ENCODE measurements around the gene HPDL.

DNA sequence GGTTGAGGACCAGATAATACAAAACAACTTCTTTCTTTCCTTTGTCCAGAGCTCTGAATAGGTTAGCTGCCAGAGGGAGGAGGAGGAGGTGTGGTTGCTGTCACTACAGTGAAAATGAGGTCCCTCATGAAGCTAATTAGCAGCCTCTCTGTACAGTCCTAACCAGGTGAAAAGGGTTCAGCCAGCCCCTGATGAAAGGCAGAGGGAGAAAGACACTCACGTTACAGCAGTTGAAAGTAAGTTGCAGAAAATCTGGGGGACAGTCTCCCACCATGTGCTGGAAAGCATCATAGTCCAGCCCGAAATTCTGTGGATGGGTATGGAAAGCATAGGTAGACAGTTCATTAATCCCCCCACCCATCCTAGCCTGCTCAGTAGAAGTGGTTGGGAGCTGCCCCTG is 19.8 kb downstream of the HPDL start:
- TF ChIP-seq POLR2A (IDR thresholded peaks at IDR 0.05) (no peak), CTCF (IDR thresholded peaks at IDR 0.05) (no peak)

All from Peyer's patch (tissue), 4 donors.